SH-SY5Y (cell line): ENCODE measurements around the gene TCEAL9.

Experiments used
- GATA2 ChIP-seq: IDR thresholded peaks from 2 replicates; pipeline ENCODE4 v1.6.1; 2011; ENCODE audit warnings: mild to moderate bottlenecking, low read depth, low read length
- GATA3 ChIP-seq: IDR thresholded peaks from 2 replicates; pipeline ENCODE4 v1.6.1; 2011; ENCODE audit warnings: low read depth, mild to moderate bottlenecking, low read length, moderate library complexity

The TCEAL9 gene

GRCh38 chrX:103361798-103362197, 5.5 kb downstream of the TCEAL9 start:
- TF ChIP-seq GATA2 (no peak), GATA3 (no peak)

GRCh38 chrX:103362474-103362873, 6.2 kb downstream of the TCEAL9 start:
- TF ChIP-seq GATA3 (no peak), GATA2 (no peak)

- TF ChIP-seq GATA3, result no peak
- no peak for TF ChIP-seq GATA2
Measured at GRCh38 chrX:103363046-103363445, 6.7 kb downstream of the TCEAL9 start.

- TF ChIP-seq GATA3 (no peak), GATA2 (no peak)
Measured at GRCh38 chrX:103367502-103367901, 11.2 kb downstream of the TCEAL9 start.

GRCh38 chrX:103369479-103369878, 13.2 kb downstream of the TCEAL9 start:
- TF ChIP-seq GATA3 (no peak), GATA2 (no peak)

- TF ChIP-seq GATA3 (no peak), GATA2 (no peak)
Measured at GRCh38 chrX:103372886-103373285, 16.6 kb downstream of the TCEAL9 start.

GRCh38 chrX:103373581-103373980, 17.3 kb downstream of the TCEAL9 start:
- TF ChIP-seq GATA2 (no peak), GATA3 (no peak)

GRCh38 chrX:103376118-103376978, 20.0 kb downstream of the TCEAL9 start, which contains the start of gene BEX3:
BEX3 (plus strand) TSS chrX:103376538; CDS start chrX:103377522, 984 bp downstream.
- TF ChIP-seq GATA3 (no peak), GATA2 (no peak)

GRCh38 chrX:103376979-103377324, 20.6 kb downstream of the TCEAL9 start:
- no peak for TF ChIP-seq GATA2
- no peak for TF ChIP-seq GATA3

GRCh38 chrX:103378990-103379389, 22.7 kb downstream of the TCEAL9 start:
- no peak for TF ChIP-seq GATA3
- TF ChIP-seq GATA2, result no peak

- no peak for TF ChIP-seq GATA3
- TF ChIP-seq GATA2, result no peak
Measured at GRCh38 chrX:103382877-103383276, 26.6 kb downstream of the TCEAL9 start.

- TF ChIP-seq GATA2, result no peak
- no peak for TF ChIP-seq GATA3
Measured at GRCh38 chrX:103384672-103385071, 28.4 kb downstream of the TCEAL9 start.

- no peak for TF ChIP-seq GATA2
- no peak for TF ChIP-seq GATA3
Measured at GRCh38 chrX:103386332-103386731, 30.0 kb downstream of the TCEAL9 start.

- TF ChIP-seq GATA2, result no peak
Measured at GRCh38 chrX:103393487-103393886, 37.2 kb downstream of the TCEAL9 start.

- TF ChIP-seq GATA3 (no peak), GATA2 (no peak)
Measured at GRCh38 chrX:103396186-103396585, 39.9 kb downstream of the TCEAL9 start.
